ENCODE data around the gene JMY.

- TF ChIP-seq CTCF (IDR thresholded peaks at IDR 0.05) (peak in 5 of 6 experiments; percentile 16 to 36 (median 25)), POLR2A (IDR thresholded peaks at IDR 0.05) (no peak)
These were observed 20.0 kb downstream of the JMY start for GRCh38 chr5:79255786-79256557.
